GM18873 (cell line): ENCODE measurements around the gene TRRAP.
"Not testable (repeated sequence)": the region's sequence is repeated elsewhere in the genome, so short reads cannot be mapped to it uniquely, and the experiment has no call there.

ENCODE experiments used
- ATAC-seq: cut with Tn5 transposase; IDR thresholded peaks from one replicate; pipeline ENCODE4 v1.9.1; 2021; ENCODE audit warnings: mild to moderate bottlenecking, moderate library complexity, moderate number of reproducible peaks; ENCODE audit not compliant: unreplicated experiment, low FRiP score

Gene TRRAP

DNA sequence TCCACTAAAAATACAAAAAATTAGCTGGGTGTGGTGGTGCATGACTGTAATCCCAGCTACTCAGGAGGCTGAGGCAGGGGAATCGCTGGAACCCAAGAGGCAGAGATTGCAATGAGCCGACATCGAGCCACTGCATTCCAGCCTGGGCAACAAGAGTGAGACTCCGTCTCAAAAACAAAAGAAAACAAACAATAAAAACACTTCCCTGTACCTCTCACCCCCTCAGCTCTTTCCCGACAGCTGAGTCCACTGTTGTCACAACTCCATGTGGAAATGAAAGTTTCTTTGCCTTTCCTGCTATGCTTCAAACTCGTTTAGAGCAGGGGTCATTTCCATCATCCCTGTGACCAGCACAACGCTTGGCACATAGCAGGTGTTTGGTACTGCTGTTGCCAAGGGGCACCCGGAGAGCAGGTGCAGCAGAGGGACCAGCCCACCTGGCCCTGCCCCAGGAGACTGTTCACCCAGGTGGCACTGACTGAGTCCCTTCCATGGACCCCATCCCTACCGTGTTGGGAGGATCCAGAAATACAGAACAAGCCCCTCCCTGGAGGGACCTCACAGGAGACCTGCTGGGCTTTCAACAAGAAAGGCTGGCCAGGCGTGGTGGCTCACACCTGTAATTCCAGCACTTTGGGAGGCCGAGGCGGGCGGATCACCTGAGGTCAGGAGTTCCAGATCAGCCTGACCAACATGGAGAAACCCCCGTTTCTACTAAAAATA is 13.4 kb upstream of the TRRAP start:
- no peak for ATAC-seq

DNA sequence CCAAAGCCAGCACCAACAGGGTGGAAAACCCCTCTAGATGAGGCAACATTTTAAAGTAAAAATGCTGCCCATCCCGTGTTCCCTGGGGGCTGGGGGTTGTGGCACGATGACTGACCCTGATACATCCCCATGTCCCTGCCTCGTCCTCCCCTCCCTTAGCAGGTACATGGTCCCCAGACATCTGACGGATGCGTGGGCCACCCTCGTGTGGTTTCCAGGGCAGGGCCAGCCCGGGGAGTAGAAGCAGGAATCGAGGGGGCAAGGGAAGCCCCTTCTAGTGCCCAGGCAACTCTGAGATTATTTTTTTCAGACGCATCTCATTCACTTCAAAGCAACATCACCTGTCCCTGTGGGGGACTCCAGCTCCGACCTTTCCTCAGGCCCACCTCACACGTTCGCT is 12.0 kb upstream of the TRRAP start:
- no peak for ATAC-seq

GRCh38 chr7:98866765-98867164 is 11.6 kb upstream of the TRRAP start:
- no peak for ATAC-seq

- ATAC-seq: no peak
Measured at GRCh38 chr7:98868450-98868849, 9.9 kb upstream of the TRRAP start.

DNA sequence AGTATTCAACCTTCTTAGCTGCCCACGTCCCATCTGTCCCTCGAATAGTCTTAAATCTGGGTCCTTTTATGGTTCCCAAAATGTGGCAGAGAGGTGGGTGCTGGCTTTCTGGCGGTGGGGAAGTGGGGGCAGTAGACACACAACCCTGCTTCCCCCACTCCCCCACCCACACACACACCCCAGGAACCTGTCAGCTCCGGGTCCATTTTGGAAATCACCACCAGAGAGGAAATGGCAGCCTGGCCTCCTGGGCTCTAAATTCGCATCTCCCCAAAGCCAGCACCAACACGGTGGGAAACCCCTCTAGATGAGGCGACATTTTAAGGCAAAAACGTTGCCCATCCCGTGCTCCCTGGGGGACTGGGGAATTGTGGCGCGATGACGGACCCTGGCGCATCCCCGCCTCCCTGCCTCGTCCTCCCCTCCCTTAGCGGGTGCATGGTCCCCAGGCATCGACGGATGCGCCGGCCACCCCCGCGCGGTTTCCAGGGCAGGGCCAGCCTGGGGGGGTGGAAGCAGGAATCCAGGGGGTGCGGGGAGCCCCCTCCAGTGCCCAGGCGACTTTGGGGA is 9.2 kb upstream of the TRRAP start:
- ATAC-seq: no peak

DNA sequence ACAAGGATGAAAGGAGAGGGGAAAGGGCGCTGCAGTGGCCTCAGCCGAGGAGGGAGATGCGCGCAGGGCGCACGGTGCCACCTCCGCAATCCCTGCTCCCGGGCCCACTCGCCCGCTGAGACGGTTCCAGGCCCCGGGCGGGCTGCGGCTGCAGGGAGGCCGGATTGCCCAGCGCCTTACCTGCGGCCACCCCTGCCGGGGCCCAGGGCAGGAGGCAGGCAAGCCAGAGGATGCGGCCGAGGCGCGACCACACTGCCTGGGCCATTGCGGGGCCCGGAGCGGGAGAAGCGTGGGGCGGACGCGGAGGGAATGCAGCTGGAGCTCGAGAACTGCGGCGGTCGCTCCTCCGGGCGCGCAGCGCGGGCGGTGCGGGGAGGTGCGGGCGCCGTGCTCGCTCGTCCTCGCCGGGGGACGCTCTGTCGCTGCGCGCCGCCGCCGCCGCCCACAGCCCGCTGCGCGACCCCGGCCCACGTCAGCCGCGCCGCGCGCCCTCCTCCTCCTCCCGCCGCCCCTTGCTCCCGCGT is 8.7 kb upstream of the TRRAP start, which contains the start of gene TMEM130:
Gene TMEM130 (minus strand): TSS at position 418 of the 524 bp plus-strand sequence. CDS start 153 bp downstream, at position 265.
- no peak for ATAC-seq

GRCh38 chr7:98870121-98870651 is 8.1 kb upstream of the TRRAP start:
- peak; percentile 66 for ATAC-seq

DNA sequence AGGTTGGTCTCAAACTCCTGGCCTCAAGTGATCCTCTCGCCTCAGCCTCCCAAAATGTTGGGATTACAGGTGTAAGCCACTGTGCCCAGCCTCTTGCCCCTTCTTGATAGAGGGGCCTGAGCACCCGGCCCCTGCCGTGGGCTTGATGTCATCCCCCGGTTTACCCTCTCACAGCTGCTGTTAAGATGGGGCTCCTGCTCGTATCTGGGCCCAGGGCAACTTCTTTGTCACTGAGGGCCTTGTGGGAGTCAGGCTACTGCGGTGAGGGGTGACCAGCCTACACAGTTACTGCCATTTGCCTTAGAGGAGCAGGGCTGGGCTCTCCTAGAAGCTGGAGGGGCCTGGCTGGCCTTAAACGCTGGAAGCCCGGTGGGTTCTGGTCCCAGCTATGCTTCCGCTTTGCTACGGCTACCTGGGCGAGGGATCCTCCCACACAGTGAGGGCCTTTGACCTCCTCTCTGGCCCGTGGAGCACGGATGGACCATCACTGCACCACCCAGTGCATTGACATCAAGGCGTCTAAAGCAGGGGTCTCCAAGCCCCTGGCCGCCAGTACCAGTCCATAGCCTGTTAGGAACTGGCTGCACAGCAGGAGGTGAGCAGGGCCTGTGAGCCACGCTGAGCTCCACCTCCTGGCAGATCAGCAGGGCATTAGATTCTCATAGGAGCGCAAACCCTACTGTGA is 7.4 kb upstream of the TRRAP start:
- no peak for ATAC-seq

DNA sequence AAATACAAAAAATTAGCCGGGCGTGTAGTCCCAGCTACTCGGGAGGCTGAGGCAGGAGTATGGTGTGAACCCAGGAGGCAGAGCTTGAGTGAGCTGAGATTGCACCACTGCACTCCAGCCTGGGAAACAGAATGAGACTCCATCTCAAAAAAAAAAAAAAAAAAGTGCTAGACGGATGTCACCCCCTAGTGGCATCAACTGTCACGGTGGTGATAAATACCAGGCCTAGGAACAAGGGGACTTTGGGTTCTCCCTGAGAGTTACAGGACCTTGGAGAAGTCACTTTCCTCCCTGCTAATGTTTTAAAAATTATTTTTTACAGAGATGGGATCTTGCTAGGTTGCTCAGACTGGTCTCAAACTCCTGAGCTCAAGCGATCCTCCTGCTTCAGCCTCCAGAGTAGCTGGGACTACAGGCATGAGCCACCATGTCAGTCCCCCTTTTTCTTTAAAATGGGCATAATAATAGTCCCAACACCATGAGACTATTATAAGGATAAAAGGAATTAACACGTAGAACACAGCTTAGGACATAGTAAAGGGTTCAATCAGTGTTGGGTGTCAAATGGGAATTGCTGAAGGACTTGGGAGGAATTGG is 5.9 kb upstream of the TRRAP start:
- no peak for ATAC-seq

GRCh38 chr7:98873610-98874009 is 4.7 kb upstream of the TRRAP start:
- not testable (repeated sequence) for ATAC-seq

- ATAC-seq: no peak
Measured at GRCh38 chr7:98874942-98875341, 3.4 kb upstream of the TRRAP start.

- no peak for ATAC-seq
Measured at GRCh38 chr7:98875501-98875900, 2.8 kb upstream of the TRRAP start.

GRCh38 chr7:98877146-98877545 is 1.2 kb upstream of the TRRAP start:
- no peak for ATAC-seq

DNA sequence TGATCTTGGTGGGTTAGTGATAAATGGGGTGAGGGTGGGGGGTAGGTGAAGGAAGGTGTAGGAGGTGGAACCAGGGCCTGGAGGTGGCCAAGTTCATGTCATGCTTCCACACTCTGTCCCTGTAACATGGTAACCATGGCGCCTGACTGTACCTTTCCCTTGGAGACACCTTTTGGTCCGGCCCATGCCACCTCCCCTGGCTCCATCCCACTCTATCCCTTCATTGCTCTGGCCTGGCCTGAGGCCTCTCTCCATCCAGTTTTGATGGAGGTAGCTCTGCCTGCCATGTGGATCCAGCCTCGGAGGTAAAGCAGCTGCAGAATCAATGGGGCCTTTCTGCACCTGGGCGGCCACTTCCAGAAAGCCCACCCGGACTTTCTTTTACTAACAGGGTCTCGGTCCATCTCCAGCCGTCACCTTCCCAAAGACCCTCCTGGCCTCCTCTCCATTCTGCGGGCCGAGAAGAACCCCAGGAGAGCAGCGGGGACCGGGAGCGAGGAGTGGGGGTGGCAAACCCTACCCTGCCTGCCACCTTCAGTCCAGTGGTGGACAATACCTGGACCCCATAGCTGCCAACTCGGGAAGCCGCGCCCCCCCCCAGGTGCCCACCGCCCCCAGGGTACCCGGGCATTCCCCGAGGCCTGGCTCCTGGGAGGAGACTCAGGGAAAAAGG is 504 bp upstream of the TRRAP start:
- ATAC-seq: no peak

- peak; percentile 86 for ATAC-seq
Measured at GRCh38 chr7:98879198-98879978, 1.1 kb downstream of the TRRAP start.

DNA sequence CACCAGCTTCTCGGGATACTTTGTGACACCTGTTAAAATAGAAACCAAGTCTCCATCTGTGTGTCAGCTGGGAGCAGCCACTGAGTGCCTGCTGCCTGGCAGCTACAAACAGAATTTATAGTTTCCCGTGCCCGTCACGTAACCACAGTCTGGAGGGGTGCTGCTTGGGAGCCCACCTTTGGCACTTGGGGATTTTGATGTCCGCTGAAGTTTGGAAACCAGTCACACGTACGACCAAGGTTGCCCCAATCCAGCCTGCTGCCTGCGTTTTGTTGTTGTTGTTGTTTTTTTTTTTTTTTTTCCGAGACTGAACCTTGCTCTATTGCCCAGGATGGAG is 1.6 kb downstream of the TRRAP start:
- no peak for ATAC-seq

GRCh38 chr7:98880485-98880884 is 2.2 kb downstream of the TRRAP start:
- ATAC-seq: no peak

DNA sequence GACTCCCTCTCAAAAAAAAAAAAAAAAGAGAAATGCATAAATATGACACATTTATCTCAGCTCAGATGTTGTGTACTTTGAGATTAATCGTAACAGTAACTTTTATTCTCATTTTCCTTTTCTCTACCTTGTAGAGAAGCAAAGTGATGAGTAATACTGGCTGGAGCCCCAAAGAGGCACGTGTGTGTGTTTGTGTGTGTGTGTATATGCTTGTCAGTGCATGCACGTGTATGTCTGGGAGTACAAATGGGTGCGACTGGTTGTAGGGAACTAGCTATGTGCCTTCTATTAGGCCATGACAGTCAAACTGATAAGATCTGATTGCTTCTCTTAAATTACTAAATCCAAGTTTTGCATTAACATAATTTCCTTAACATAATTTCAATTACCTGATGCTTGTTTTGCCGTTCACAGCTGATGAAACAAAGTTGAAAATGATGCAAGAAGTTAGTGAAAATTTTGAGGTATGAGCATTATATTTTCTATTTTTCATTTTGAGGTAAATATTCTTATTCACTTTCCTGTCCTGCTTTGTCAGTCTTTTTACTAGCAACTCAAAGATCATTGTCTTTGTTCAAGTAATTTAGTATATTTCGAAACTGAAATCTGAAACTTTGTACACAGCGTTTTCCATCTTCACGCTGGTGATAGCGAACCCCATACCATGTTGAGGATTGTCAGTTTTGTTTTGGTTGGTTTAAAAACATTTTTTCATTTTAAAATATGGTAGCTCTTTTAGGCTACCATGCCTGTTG is 3.4 kb downstream of the TRRAP start:
- ATAC-seq: no peak

DNA sequence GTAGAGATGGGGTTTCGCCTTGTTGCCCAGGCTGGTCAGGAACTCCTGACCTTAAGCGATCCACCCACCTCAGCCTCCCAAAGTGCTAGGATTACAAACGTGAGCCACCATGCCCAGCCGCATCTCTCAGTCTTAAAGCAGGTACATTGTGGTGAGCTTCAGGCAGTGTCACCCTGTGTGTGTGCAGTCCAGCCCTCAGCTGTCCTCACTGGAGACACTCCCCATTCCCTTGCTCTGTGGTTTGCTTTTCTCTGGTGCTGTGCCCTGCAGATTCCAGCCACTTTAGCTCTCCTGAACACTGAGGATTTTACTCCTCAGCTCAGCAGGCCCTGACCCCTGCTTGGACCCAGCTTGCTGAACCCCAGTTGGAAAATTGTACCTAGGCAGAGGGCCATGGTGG is 6.1 kb downstream of the TRRAP start:
- no peak for ATAC-seq
